Body of pancreas (tissue), 4 donors: ENCODE measurements around the gene IQCK. TPM values are rescaled to one million over a fixed set of nuclear protein-coding genes. Genes with fewer than 3 reads are reported as not detected.
A peak's percentile ranks its signal among the peaks of the same experiment; 100 is the strongest.

Experiments
- ATAC-seq: fragments of 150-250 bp; one replicate; pipeline ENCODE4 v1.9.1; 2016
- DNase-seq, 4 donors: peaks; one replicate each; pipeline ENCODE4 v3.0.0-alpha.2; 2019
- H3K27ac ChIP-seq, 4 donors: fragments of 200-600 bp; sonication (generic); 1 replicate in 3 of 4; 2 replicates in 1 of 4; pipeline versions ENCODE4 v1.5.1 to v1.6.1; 2016 to 2019; ENCODE audit warnings: mild to moderate bottlenecking in 1 of 4, mixed read lengths in 1 of 4, moderate library complexity in 1 of 4
- H3K27me3 ChIP-seq, 2 donors: fragments of 200-600 bp; sonication (generic); one replicate each; pipeline ENCODE4 v1.6.0; 2016; ENCODE audit warnings: mild to moderate bottlenecking in 1 of 2
- H3K36me3 ChIP-seq, 2 donors: fragments of 200-600 bp; sonication (generic); replicated peaks in 1 of 2; 2 replicates each; pipeline ENCODE4 v1.5.1; 2016; ENCODE audit warnings: low read depth in 2 of 2; ENCODE audit not compliant: insufficient read depth in 1 of 2
- H3K4me1 ChIP-seq: fragments of 200-600 bp; sonication (generic); one replicate; pipeline ENCODE4 v1.6.0; 2016
- H3K4me3 ChIP-seq, 2 donors: fragments of 200-600 bp; sonication (generic); 1 replicate in 1 of 2; 2 replicates in 1 of 2; pipeline ENCODE4 v1.5.1; 2016 to 2019
- H3K9me3 ChIP-seq, 3 donors: fragments of 200-600 bp; sonication (generic); 1 replicate in 2 of 3; 2 replicates in 1 of 3; pipeline ENCODE4 v1.5.1; 2016
- CTCF ChIP-seq, 7 experiments: fragments of 450-650 bp in 4 of 7; fragments of 200-600 bp in 3 of 7; sonication (generic) in 3 of 7; IDR thresholded peaks; one replicate each; pipeline ENCODE4 v1.5.1; 2016 to 2019; ENCODE audit warnings: antibody characterized with exemption in 7 of 7
- POLR2A ChIP-seq, 3 donors: fragments of 450-650 bp; IDR thresholded peaks; one replicate each; pipeline ENCODE4 v1.6.1; 2016; ENCODE audit warnings: antibody characterized with exemption in 3 of 3, mild to moderate bottlenecking in 2 of 3
- WGBS, 2 donors: methylation state at CpG; one replicate each; pipeline ENCODE4 v1.1.5; 2017; 5-methylcytosine and 5-hydroxymethylcytosine counted together
- intact Hi-C: fragments of 100-400 bp; cut with DNase I; formaldehyde crosslinking; loops from one replicate; pipeline ENCODE4 v1.15.1; 2023
- total RNA-seq, 2 donors: library from RNA; depleted of rRNA; stranded (reverse); fragments of >200 nt; gene quantifications; one replicate each; pipeline ENCODE4 v1.1.0, GENCODE V29; 2016

IQCK gene
- total RNA-seq, 2 donors from 2014 or later, result 10.9 to 52.7 TPM

GRCh38 chr16:19894586-19894985, 176.5 kb downstream of the IQCK start:
- TF ChIP-seq CTCF (IDR thresholded peaks at IDR 0.05), result no peak
- TF ChIP-seq POLR2A (IDR thresholded peaks at IDR 0.05), result no peak
- H3K27ac ChIP-seq, result no peak overlapping the region
- H3K9me3 ChIP-seq, result no peaks in the 10 kb centered on the region
- ATAC-seq (no peak), DNase-seq (no peak)
- intact Hi-C loops, result no loop called here
- no peaks in the 10 kb centered on the region for H3K36me3 ChIP-seq
- no peak overlapping the region for H3K4me3 ChIP-seq
- H3K4me1 ChIP-seq, result no peaks in the 10 kb centered on the region
- H3K27me3 ChIP-seq, result no peaks in the 10 kb centered on the region
- 81 to 87% methylated on average over 7 of the region's 7 CpGs for WGBS, 2 donors

GRCh38 chr16:19896951-19897350, 178.9 kb downstream of the IQCK start:
- TF ChIP-seq POLR2A (IDR thresholded peaks at IDR 0.05) (no peak), CTCF (IDR thresholded peaks at IDR 0.05) (no peak)
- no peaks in the 10 kb centered on the region for H3K27me3 ChIP-seq
- no peak for ATAC-seq
- no peaks in the 10 kb centered on the region for H3K4me1 ChIP-seq
- DNase-seq, result no peak
- intact Hi-C loops, result no loop called here
- H3K4me3 ChIP-seq, result no peak overlapping the region
- 86 to 92% methylated on average over 5 of the region's 5 CpGs for WGBS, 2 donors
- H3K27ac ChIP-seq, result no peak overlapping the region
- H3K9me3 ChIP-seq, result no peaks in the 10 kb centered on the region
- H3K36me3 ChIP-seq, result no peaks in the 10 kb centered on the region

GRCh38 chr16:19898166-19898565, 180.1 kb downstream of the IQCK start:
- Histone ChIP-seq H3K36me3 (no peaks in the 10 kb centered on the region), H3K27me3 (no peaks in the 10 kb centered on the region), H3K9me3 (no peaks in the 10 kb centered on the region), H3K4me3 (no peak overlapping the region), H3K27ac (no peak overlapping the region), H3K4me1 (no peaks in the 10 kb centered on the region)
- TF ChIP-seq POLR2A (IDR thresholded peaks at IDR 0.05) (peak in 1 of 3 donors; percentile 4), CTCF (IDR thresholded peaks at IDR 0.05) (no peak)
- ATAC-seq (no peak), DNase-seq (no peak)
- intact Hi-C loops, result no loop called here
- WGBS, 2 donors, result 78 to 84% methylated on average over 3 to 5 of the region's 5 CpGs

GRCh38 chr16:19898924-19899604, 181.0 kb downstream of the IQCK start:
- TF ChIP-seq CTCF (IDR thresholded peaks at IDR 0.05), result peak; percentile 52 to 77 (median 68)
- TF ChIP-seq POLR2A (IDR thresholded peaks at IDR 0.05), result no peak
- no peaks in the 10 kb centered on the region for H3K36me3 ChIP-seq
- H3K4me1 ChIP-seq, result no peaks in the 10 kb centered on the region
- 8 to 9% methylated on average over 13 of the region's 13 CpGs for WGBS, 2 donors
- intact Hi-C loops, result no loop called here
- no peaks in the 10 kb centered on the region for H3K27me3 ChIP-seq
- H3K27ac ChIP-seq, result no peak overlapping the region
- H3K9me3 ChIP-seq, result no peaks in the 10 kb centered on the region
- no peak overlapping the region for H3K4me3 ChIP-seq
- ATAC-seq (peak; percentile 66), DNase-seq (peak; percentile 57 to 70 (median 61))

- TF ChIP-seq CTCF (IDR thresholded peaks at IDR 0.05) (peak in 2 of 7 experiments; percentile 2), POLR2A (IDR thresholded peaks at IDR 0.05) (no peak)
- H3K4me1 ChIP-seq, result no peaks in the 10 kb centered on the region
- 51 to 53% methylated on average over 5 of the region's 5 CpGs for WGBS, 2 donors
- no peak overlapping the region for H3K4me3 ChIP-seq
- ATAC-seq, result no peak
- intact Hi-C loops, result no loop called here
- no peaks in the 10 kb centered on the region for H3K36me3 ChIP-seq
- no peaks in the 10 kb centered on the region for H3K9me3 ChIP-seq
- DNase-seq, result no peak
- H3K27ac ChIP-seq, result no peak overlapping the region
- H3K27me3 ChIP-seq, result no peaks in the 10 kb centered on the region
These were observed 181.5 kb downstream of the IQCK start for GRCh38 chr16:19899605-19899955.
